ENCODE data around the gene SLC38A8.

Gene SLC38A8

DNA sequence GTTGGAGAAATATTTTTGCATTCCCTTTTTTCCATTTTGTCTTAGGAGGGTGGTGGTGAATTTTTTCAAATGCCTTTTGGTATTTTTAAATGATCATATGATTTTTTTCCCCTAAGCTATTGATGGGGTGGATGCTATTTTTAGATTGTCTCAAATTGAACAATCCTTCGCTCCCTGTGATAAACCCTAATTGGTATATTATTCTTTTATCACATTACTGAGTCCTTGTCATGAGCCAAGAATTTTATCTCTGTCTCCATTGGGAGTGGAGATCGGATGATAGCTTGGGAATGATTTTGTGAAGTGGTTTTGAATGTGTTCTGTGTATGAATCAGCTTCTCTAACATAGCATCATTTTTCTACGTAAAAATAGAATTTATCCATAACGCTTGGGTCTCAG, 59.1 kb downstream of the SLC38A8 start:
- Histone ChIP-seq H3K9ac (ENCODE audit: low read depth, low read length) (no peak overlapping the region), H3K4me2 (ENCODE audit: low read length) (no peak overlapping the region), H3K36me3 (ENCODE audit: insufficient read depth, low read length) (no peaks in the 10 kb centered on the region), H3K9me3 (replicated peaks; ENCODE audit: low read length) (peaks cover 6% of the 10 kb centered on the region), H3K27me3 (ENCODE audit: control insufficient read depth, insufficient read depth, low read length) (peaks cover 46% of the 10 kb centered on the region), H3K4me3 (ENCODE audit: low read length) (no peak overlapping the region), H3K4me1 (ENCODE audit: control insufficient read depth, insufficient read depth, low read length) (no peaks in the 10 kb centered on the region)

DNA sequence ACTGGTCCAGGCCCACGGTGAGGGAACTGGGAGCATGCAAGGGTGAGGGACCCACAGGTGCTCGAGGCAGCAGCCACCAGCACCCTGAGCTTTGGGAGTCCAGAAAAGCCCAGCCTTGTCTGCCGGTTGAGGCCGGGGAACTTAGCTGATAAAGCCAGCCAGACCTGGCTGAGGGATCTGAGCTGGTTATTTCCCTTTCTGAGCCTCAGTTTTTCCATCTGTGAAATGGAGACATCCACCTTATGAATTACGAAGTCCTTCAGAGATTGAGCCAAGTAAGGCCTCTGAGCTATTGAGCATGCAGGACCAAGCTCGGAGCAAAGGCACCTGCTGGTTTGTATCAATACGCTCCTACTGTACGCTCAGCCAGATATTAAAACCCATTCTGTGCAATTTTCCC, 60.8 kb downstream of the SLC38A8 start:
- no peaks in the 10 kb centered on the region for H3K36me3 ChIP-seq (ENCODE audit: insufficient read depth, low read length)
- H3K4me1 ChIP-seq (ENCODE audit: control insufficient read depth, insufficient read depth, low read length): no peaks in the 10 kb centered on the region
- no peak overlapping the region for H3K9ac ChIP-seq (ENCODE audit: low read depth, low read length)
- H3K4me2 ChIP-seq (ENCODE audit: low read length): no peak overlapping the region
- no peak overlapping the region for H3K4me3 ChIP-seq (ENCODE audit: low read length)
- peaks cover 10% of the 10 kb centered on the region for H3K9me3 ChIP-seq (replicated peaks; ENCODE audit: low read length)
- H3K27me3 ChIP-seq (ENCODE audit: control insufficient read depth, insufficient read depth, low read length): peaks cover 46% of the 10 kb centered on the region

DNA sequence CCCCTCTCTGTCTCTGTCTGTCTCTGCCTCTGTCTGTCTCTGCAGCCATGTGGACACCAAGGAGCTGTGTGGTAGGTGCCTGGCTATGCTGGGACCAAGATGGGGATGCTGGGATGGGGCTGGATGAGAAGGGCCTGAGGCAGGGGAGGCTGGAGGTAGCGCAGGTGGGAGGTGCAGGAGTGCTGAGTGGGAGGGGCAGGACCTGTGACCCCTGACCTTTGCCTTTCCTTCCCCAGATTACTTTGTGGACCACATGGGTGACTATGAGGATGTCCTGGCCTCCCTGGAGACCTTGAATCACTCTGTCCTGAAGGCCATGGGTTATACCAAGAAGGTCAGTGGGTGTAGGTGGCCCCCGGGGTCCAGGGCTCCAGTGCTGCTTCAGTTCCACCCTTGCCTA, 61.8 kb downstream of the SLC38A8 start:
- Histone ChIP-seq H3K9ac (ENCODE audit: low read depth, low read length) (no peak overlapping the region), H3K36me3 (ENCODE audit: insufficient read depth, low read length) (no peaks in the 10 kb centered on the region), H3K4me3 (ENCODE audit: low read length) (no peak overlapping the region)

DNA sequence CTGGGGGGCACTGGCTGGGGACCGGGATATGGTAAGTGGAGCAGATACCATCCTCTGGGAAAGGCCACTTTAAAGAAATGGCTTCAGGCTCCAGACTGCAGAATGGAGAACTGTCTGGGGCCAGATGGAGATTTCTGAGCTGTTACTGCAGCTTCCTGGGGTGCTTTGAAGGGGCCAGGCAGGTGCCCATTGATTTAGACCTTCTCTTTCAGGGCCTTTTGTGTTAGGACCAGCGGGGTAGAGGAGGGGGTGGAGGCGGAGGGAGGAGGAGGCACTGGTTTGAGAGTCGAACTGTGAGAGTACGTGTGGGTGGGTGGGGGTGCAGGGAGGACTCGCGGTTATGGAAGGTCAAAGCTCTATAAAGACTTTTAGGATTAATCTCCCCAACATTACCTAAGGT, 63.2 kb downstream of the SLC38A8 start:
- Histone ChIP-seq H3K4me3 (ENCODE audit: low read length) (no peak overlapping the region), H3K4me1 (ENCODE audit: control insufficient read depth, insufficient read depth, low read length) (no peaks in the 10 kb centered on the region), H3K36me3 (ENCODE audit: insufficient read depth, low read length) (no peaks in the 10 kb centered on the region), H3K9me3 (replicated peaks; ENCODE audit: low read length) (peaks cover 10% of the 10 kb centered on the region), H3K27me3 (ENCODE audit: control insufficient read depth, insufficient read depth, low read length) (peaks cover 51% of the 10 kb centered on the region), H3K9ac (ENCODE audit: low read depth, low read length) (no peak overlapping the region), H3K4me2 (ENCODE audit: low read length) (no peak overlapping the region)

More for the DNA sequence above, 61.8 kb downstream of the SLC38A8 start:
- H3K27me3 ChIP-seq (ENCODE audit: control insufficient read depth, insufficient read depth, low read length): peaks cover 47% of the 10 kb centered on the region
- H3K4me2 ChIP-seq (ENCODE audit: low read length): no peak overlapping the region
- H3K9me3 ChIP-seq (replicated peaks; ENCODE audit: low read length): peaks cover 10% of the 10 kb centered on the region
- no peaks in the 10 kb centered on the region for H3K4me1 ChIP-seq (ENCODE audit: control insufficient read depth, insufficient read depth, low read length)

DNA sequence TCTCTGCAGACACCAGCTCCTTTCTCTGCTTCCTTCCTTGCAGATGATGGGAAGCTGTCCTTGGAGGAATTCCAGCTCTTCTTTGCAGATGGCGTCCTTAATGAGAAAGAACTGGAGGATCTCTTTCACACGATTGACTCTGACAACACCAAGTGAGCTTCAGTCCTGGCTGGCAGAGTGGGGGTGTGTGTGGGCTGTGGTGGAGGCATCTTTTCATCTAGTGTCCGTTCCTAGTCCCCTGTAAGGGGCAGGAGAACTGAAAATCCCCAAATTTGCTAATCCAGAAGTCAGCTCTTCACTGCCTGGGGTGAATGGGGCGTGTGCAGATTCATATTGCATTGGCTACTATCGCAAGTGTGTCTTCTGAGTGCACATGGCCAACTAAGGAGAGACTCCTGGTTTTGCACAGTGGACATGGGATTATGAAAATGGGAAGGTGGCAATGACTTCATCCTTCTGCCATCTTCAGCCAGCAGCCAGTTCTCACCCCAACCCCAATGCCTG, 64.1 kb downstream of the SLC38A8 start:
- H3K9ac ChIP-seq (ENCODE audit: low read depth, low read length): no peak overlapping the region
- H3K4me3 ChIP-seq (ENCODE audit: low read length): no peak overlapping the region
- no peak overlapping the region for H3K4me2 ChIP-seq (ENCODE audit: low read length)
- H3K4me1 ChIP-seq (ENCODE audit: control insufficient read depth, insufficient read depth, low read length): no peaks in the 10 kb centered on the region
- no peaks in the 10 kb centered on the region for H3K36me3 ChIP-seq (ENCODE audit: insufficient read depth, low read length)
- peaks cover 10% of the 10 kb centered on the region for H3K9me3 ChIP-seq (replicated peaks; ENCODE audit: low read length)
- peaks cover 59% of the 10 kb centered on the region for H3K27me3 ChIP-seq (ENCODE audit: control insufficient read depth, insufficient read depth, low read length)

DNA sequence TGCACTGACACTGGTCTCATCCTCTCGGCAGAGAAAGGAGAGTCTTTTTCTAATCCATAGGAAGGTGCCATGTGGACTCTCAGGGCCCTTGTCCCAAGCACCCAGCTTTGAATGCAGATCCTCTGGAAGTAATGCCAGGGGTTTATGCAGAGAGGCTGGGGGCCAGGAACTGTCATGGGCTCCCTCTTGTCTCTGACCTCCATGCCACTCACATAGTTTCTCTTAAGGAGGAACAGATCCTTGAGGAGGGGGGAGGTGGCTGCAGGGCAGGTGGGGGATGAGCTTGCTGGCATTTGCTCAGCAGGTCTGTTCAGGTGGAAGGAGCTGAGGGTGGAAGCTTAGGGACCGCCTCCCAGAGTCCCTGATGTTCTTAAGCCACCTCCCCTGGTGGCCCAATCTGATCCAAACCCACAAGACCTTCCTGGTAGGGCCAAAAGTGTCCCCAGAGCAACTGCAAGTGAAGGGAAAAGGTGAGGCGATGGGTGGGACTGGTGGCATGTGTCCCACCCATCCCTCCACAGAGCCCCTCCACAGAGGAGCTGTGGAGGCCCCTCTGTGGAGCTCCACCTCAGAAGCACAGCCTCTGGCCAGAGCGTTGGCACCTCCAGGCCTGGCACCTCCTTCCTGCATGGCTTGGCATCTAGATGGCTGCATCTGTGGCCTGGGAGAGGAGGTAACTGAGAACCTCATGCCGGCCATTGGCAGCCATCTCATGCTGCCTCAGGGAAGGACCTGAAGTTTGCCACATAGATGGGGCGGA, 65.4 kb downstream of the SLC38A8 start:
- Histone ChIP-seq H3K4me2 (ENCODE audit: low read length) (no peak overlapping the region), H3K36me3 (ENCODE audit: insufficient read depth, low read length) (no peaks in the 10 kb centered on the region), H3K27me3 (ENCODE audit: control insufficient read depth, insufficient read depth, low read length) (peaks cover 58% of the 10 kb centered on the region), H3K9me3 (replicated peaks; ENCODE audit: low read length) (peaks cover 10% of the 10 kb centered on the region), H3K9ac (ENCODE audit: low read depth, low read length) (no peak overlapping the region), H3K4me3 (ENCODE audit: low read length) (no peak overlapping the region), H3K4me1 (ENCODE audit: control insufficient read depth, insufficient read depth, low read length) (no peaks in the 10 kb centered on the region)

DNA sequence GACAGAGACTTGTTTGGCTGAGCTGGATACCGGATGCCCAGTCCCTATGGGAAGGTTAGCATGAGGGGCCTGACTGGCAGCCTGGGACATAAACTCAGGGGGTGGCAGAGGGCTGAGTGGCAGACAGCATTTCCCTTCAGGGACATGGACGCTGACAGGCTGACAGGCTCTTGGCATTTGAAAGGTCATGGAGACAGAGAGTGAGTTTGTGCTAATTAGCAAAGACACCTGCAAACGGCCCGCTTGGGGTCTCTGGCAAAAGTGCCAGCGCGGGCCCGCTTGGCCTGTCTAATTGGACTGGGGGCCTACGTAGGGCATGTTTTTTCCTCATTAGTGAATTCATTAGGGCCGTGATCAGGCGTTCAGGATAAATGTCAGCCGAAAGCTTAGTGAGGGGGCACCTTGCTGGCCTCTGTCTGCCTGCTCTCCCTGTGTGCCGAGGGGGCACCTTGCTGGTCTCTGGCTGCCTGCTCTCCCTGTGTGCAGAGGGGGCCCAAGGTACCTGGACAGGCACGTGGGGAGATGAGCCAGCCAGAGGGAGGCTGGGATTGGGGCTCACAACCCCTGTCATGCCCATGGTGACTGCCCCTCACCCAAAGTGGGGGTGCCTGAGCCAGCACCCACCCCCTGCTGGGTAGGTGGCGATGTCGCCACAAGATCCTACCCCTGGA, 66.9 kb downstream of the SLC38A8 start:
- Histone ChIP-seq H3K9me3 (replicated peaks; ENCODE audit: low read length) (peaks cover 10% of the 10 kb centered on the region), H3K36me3 (ENCODE audit: insufficient read depth, low read length) (no peaks in the 10 kb centered on the region), H3K4me1 (ENCODE audit: control insufficient read depth, insufficient read depth, low read length) (no peaks in the 10 kb centered on the region), H3K9ac (ENCODE audit: low read depth, low read length) (no peak overlapping the region), H3K4me2 (ENCODE audit: low read length) (no peak overlapping the region), H3K4me3 (ENCODE audit: low read length) (no peak overlapping the region), H3K27me3 (ENCODE audit: control insufficient read depth, insufficient read depth, low read length) (peaks cover 56% of the 10 kb centered on the region)

DNA sequence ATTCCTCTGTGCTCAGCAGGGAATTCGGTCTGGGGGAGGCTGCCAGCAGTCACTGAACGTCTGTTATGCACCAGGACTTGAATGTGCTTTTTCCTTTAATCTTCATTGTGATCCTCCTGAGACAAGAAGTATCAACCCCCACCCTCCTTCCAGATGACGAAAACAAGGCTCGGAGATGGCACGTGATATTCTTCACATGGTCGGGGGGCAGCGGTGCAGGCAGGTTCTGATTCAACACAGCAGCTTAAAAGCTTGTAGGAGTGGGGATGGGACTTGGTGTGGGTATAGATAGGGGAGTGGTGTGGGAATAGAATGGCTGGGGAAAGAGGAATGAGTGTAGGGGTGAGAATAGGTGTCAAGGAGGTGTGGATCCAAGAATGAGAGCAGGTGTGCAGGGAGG, 68.1 kb downstream of the SLC38A8 start:
- Histone ChIP-seq H3K4me2 (ENCODE audit: low read length) (no peak overlapping the region), H3K4me3 (ENCODE audit: low read length) (no peak overlapping the region), H3K9me3 (replicated peaks; ENCODE audit: low read length) (peaks cover 10% of the 10 kb centered on the region), H3K4me1 (ENCODE audit: control insufficient read depth, insufficient read depth, low read length) (no peaks in the 10 kb centered on the region), H3K9ac (ENCODE audit: low read depth, low read length) (no peak overlapping the region), H3K27me3 (ENCODE audit: control insufficient read depth, insufficient read depth, low read length) (peaks cover 60% of the 10 kb centered on the region), H3K36me3 (ENCODE audit: insufficient read depth, low read length) (no peaks in the 10 kb centered on the region)

DNA sequence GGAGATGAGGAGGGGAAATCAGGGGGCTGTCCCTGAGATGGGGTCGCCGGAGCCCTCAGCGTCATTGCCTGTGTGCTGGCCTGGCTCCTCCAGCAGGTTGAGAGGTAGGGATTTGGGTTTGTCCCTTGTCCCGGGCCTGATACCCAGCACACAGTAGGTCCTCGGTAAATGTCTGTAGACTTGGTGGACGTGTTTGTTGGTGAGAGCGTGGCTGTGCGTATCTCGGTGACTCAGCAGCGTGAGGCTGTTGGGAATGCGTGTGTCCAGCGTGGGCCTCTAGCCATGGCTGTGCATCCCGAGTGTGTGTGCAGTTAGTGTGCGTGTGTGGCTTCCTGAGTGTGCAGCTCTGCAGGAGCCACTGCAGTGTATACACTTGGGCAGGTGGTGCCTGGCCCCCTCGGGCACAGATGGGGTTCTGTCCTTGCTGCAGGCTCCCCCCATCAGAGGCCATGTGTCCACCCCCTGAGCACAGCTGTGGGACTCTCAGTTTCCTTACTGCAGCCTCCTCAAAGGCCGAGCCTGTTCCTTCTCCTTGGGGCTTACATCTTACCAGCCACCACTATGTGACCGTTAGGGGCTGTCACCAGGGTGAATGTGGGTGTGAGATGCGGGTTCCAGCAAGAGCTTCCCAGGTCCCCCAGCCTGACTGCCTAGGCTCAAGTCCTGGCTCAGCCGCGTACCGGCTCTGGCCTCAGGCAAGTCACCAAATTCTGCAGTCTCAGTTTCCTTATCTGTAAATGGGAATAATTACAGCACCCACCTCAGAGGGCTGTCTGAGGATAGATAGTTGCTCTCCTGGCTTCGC, 68.8 kb downstream of the SLC38A8 start:
- Histone ChIP-seq H3K4me3 (ENCODE audit: low read length) (no peak overlapping the region), H3K36me3 (ENCODE audit: insufficient read depth, low read length) (no peaks in the 10 kb centered on the region), H3K4me2 (ENCODE audit: low read length) (no peak overlapping the region), H3K27me3 (ENCODE audit: control insufficient read depth, insufficient read depth, low read length) (peaks cover 65% of the 10 kb centered on the region), H3K9ac (ENCODE audit: low read depth, low read length) (no peak overlapping the region), H3K9me3 (replicated peaks; ENCODE audit: low read length) (peaks cover 7% of the 10 kb centered on the region), H3K4me1 (ENCODE audit: control insufficient read depth, insufficient read depth, low read length) (no peaks in the 10 kb centered on the region)

DNA sequence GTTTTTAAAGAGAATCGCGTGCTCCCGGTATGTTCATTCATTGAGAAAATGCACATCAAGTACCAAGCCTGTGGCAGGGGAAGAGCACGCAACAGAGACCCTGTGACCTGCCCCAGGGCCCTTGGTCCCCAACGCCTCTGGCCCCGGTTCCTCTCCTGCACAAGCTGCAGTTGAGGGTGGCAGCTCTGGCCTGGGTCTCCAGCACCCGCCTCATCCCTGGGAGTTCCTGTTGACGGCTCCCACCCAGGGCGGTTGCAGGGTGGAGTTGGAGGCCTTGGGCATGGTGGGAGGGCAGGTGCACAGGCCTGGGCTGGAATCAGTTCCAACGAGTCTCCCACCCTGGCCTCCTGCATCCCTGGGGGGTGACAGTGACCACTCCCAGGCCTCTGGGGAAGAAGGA, 69.5 kb downstream of the SLC38A8 start:
- no peak overlapping the region for H3K4me2 ChIP-seq (ENCODE audit: low read length)
- H3K27me3 ChIP-seq (ENCODE audit: control insufficient read depth, insufficient read depth, low read length): peaks cover 58% of the 10 kb centered on the region
- H3K4me1 ChIP-seq (ENCODE audit: control insufficient read depth, insufficient read depth, low read length): no peaks in the 10 kb centered on the region

DNA sequence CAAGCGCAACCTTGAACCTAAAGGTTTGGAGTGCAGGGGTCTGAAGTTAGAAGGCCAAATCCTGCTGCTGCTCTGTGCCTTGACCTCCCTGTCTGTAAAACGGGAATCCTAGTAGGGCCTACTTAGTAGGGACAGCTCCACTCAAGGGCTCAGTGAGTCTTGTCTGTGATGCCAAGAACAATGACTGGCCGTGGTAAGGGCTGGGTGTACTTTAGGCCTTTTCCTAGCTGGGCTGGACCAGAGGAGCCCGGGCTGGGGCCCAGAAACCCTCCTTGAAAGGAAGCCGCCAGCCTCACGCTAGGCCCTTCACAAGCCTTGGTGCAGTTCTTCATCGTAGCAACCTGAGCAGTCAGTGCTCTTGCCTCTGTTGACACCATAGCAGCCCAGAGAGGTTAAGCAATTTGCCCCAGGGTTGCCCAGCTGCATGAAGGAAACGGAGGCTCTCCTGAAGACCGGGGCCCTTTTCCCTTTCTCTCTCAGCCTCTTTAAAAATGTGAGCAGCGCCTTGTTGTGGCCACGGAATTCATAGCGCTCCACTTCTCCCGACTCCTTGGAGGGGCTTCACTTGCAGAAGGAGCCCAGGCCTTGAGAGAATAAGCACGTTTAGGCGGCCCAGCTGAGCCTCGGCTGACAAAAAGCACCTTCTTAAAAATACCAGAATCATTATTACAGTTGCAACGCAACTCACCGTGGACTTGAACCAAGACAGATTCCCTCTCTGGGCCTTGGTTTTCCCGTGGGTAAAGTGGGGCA, 70.2 kb downstream of the SLC38A8 start:
- Histone ChIP-seq H3K27me3 (ENCODE audit: control insufficient read depth, insufficient read depth, low read length) (peaks cover 53% of the 10 kb centered on the region), H3K9me3 (replicated peaks; ENCODE audit: low read length) (no peaks in the 10 kb centered on the region), H3K4me1 (ENCODE audit: control insufficient read depth, insufficient read depth, low read length) (no peaks in the 10 kb centered on the region), H3K9ac (ENCODE audit: low read depth, low read length) (no peak overlapping the region), H3K4me3 (ENCODE audit: low read length) (no peak overlapping the region), H3K36me3 (ENCODE audit: insufficient read depth, low read length) (no peaks in the 10 kb centered on the region), H3K4me2 (ENCODE audit: low read length) (no peak overlapping the region)

More for the DNA sequence above, 69.5 kb downstream of the SLC38A8 start:
- Histone ChIP-seq H3K9me3 (replicated peaks; ENCODE audit: low read length) (no peaks in the 10 kb centered on the region), H3K4me3 (ENCODE audit: low read length) (no peak overlapping the region), H3K36me3 (ENCODE audit: insufficient read depth, low read length) (no peaks in the 10 kb centered on the region), H3K9ac (ENCODE audit: low read depth, low read length) (no peak overlapping the region)

All from skeletal muscle satellite cell (primary cell).